Body of pancreas (tissue), 4 donors: Measurements from ENCODE around the gene BEST1. TPM values are rescaled to one million over a fixed set of nuclear protein-coding genes. Genes with fewer than 3 reads are reported as not detected.

Experiments used
- ATAC-seq: fragments of 150-250 bp; one replicate; pipeline ENCODE4 v1.9.1; 2016
- DNase-seq, 4 donors: peaks; one replicate each; pipeline ENCODE4 v3.0.0-alpha.2; 2019
- H3K27ac ChIP-seq, 4 donors: fragments of 200-600 bp; sonication (generic); 1 replicate in 3 of 4; 2 replicates in 1 of 4; pipeline versions ENCODE4 v1.5.1 to v1.6.1; 2016 to 2019; ENCODE audit warnings: mild to moderate bottlenecking in 1 of 4, mixed read lengths in 1 of 4, moderate library complexity in 1 of 4
- H3K27me3 ChIP-seq, 2 donors: fragments of 200-600 bp; sonication (generic); one replicate each; pipeline ENCODE4 v1.6.0; 2016; ENCODE audit warnings: mild to moderate bottlenecking in 1 of 2
- H3K36me3 ChIP-seq, 2 donors: fragments of 200-600 bp; sonication (generic); replicated peaks in 1 of 2; 2 replicates each; pipeline ENCODE4 v1.5.1; 2016; ENCODE audit warnings: low read depth in 2 of 2; ENCODE audit not compliant: insufficient read depth in 1 of 2
- H3K4me1 ChIP-seq: fragments of 200-600 bp; sonication (generic); one replicate; pipeline ENCODE4 v1.6.0; 2016
- H3K4me3 ChIP-seq, 2 donors: fragments of 200-600 bp; sonication (generic); 1 replicate in 1 of 2; 2 replicates in 1 of 2; pipeline ENCODE4 v1.5.1; 2016 to 2019
- H3K9me3 ChIP-seq, 3 donors: fragments of 200-600 bp; sonication (generic); 1 replicate in 2 of 3; 2 replicates in 1 of 3; pipeline ENCODE4 v1.5.1; 2016
- POLR2A ChIP-seq, 3 donors: fragments of 450-650 bp; IDR thresholded peaks; one replicate each; pipeline ENCODE4 v1.6.1; 2016; ENCODE audit warnings: antibody characterized with exemption in 3 of 3, mild to moderate bottlenecking in 2 of 3
- WGBS, 2 donors: methylation state at CpG; one replicate each; pipeline ENCODE4 v1.1.5; 2017; 5-methylcytosine and 5-hydroxymethylcytosine counted together
- intact Hi-C: fragments of 100-400 bp; cut with DNase I; formaldehyde crosslinking; loops from one replicate; pipeline ENCODE4 v1.15.1; 2023
- total RNA-seq, 2 donors: library from RNA; depleted of rRNA; stranded (reverse); fragments of >200 nt; gene quantifications; one replicate each; pipeline ENCODE4 v1.1.0, GENCODE V29; 2016
- TF ChIP-seq, protein P1 (sequence below), 7 experiments: fragments of 450-650 bp in 4 of 7; fragments of 200-600 bp in 3 of 7; sonication (generic) in 3 of 7; IDR thresholded peaks; one replicate each; pipeline ENCODE4 v1.5.1; 2016 to 2019; ENCODE audit warnings: antibody characterized with exemption in 7 of 7

Gene BEST1
- total RNA-seq, 2 donors from 2014 or later, result 1.6 to 2.6 TPM

DNA sequence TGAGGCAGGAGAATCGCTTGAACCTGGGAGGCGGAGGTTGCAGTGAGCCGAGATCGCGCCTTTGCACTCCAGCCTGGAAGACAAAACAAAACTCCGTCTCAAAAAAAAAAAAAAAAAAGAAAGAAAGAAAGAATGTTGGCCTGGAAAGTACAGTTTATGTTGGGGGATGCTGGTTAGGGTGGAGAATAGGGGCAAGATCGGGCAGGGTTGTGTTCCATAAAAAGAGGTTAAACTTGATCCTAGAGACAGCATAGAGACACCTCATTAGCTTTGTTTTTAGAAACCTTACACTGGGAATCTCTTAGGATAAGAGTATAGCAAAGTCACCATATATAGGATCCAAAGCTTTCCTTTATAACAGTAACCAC is 19.2 kb downstream of the BEST1 start:
- H3K27ac ChIP-seq, result peak overlapping the region in 3 of 4 donors; percentile 98 to 99 (median 99)
- no peak overlapping the region for H3K4me3 ChIP-seq
- 92 to 94% methylated on average over 7 of the region's 7 CpGs for WGBS, 2 donors
- DNase-seq (no peak), ATAC-seq (no peak)
- TF ChIP-seq POLR2A (IDR thresholded peaks at IDR 0.05), result no peak
- TF ChIP-seq, protein P1, sequence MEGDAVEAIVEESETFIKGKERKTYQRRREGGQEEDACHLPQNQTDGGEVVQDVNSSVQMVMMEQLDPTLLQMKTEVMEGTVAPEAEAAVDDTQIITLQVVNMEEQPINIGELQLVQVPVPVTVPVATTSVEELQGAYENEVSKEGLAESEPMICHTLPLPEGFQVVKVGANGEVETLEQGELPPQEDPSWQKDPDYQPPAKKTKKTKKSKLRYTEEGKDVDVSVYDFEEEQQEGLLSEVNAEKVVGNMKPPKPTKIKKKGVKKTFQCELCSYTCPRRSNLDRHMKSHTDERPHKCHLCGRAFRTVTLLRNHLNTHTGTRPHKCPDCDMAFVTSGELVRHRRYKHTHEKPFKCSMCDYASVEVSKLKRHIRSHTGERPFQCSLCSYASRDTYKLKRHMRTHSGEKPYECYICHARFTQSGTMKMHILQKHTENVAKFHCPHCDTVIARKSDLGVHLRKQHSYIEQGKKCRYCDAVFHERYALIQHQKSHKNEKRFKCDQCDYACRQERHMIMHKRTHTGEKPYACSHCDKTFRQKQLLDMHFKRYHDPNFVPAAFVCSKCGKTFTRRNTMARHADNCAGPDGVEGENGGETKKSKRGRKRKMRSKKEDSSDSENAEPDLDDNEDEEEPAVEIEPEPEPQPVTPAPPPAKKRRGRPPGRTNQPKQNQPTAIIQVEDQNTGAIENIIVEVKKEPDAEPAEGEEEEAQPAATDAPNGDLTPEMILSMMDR (IDR thresholded peaks at IDR 0.05), result no peak
- peaks cover 0 to 6% of the 10 kb centered on the region in 2 donors for H3K36me3 ChIP-seq
- H3K4me1 ChIP-seq, result peaks cover 75% of the 10 kb centered on the region
- no peaks in the 10 kb centered on the region for H3K9me3 ChIP-seq
- intact Hi-C loops, result no loop called here
- H3K27me3 ChIP-seq, result no peaks in the 10 kb centered on the region

DNA sequence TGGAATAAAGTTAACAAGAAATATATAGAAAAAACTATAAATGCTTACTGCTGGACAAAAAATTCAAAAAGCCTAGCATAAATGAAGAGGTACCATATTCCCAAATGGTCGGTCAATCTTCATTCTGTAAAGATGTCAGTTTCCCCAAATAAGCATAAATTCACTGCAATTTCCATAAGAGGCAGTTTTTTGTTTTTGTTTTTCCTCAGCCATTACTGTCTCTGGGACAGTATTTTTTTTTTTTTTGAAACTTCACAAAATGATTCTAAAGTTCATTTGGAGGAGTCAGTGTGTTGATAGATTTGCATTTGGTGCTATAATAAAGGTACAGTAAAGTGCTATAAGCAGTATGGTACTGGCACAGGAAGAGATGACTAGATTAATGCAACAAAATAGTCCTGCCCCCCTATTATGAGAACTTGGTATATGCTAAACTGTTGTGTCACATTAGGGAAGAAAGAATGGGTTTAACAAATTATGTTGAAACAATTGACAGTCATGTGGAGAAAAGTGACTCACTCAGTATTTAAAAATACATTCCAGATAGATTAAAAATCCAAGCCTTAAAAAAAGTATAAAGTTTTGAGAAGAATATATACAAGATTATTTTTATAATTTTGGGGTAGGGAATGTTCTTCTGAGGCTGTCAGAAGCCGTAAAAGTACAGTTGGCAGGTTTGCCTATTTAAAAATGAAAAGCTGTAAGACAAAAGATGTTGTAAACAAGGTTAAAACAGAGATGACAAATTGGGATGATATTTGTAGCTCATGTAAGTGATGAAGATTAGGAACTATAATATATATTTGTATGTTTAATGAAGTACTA is 19.9 kb downstream of the BEST1 start:
- H3K27me3 ChIP-seq, result no peaks in the 10 kb centered on the region
- peaks cover 0 to 1% of the 10 kb centered on the region in 2 donors for H3K36me3 ChIP-seq
- TF ChIP-seq, protein P1 (IDR thresholded peaks at IDR 0.05), result no peak
- no peak for TF ChIP-seq POLR2A (IDR thresholded peaks at IDR 0.05)
- H3K27ac ChIP-seq, result peak overlapping the region; percentile 96 to 99 (median 98)
- WGBS, 2 donors, result 85 to 86% methylated on average over 2 of the region's 2 CpGs
- no peaks in the 10 kb centered on the region for H3K9me3 ChIP-seq
- H3K4me1 ChIP-seq, result peaks cover 75% of the 10 kb centered on the region
- ATAC-seq (no peak), DNase-seq (no peak)
- H3K4me3 ChIP-seq, result no peak overlapping the region
- intact Hi-C loops, result no loop called here

DNA sequence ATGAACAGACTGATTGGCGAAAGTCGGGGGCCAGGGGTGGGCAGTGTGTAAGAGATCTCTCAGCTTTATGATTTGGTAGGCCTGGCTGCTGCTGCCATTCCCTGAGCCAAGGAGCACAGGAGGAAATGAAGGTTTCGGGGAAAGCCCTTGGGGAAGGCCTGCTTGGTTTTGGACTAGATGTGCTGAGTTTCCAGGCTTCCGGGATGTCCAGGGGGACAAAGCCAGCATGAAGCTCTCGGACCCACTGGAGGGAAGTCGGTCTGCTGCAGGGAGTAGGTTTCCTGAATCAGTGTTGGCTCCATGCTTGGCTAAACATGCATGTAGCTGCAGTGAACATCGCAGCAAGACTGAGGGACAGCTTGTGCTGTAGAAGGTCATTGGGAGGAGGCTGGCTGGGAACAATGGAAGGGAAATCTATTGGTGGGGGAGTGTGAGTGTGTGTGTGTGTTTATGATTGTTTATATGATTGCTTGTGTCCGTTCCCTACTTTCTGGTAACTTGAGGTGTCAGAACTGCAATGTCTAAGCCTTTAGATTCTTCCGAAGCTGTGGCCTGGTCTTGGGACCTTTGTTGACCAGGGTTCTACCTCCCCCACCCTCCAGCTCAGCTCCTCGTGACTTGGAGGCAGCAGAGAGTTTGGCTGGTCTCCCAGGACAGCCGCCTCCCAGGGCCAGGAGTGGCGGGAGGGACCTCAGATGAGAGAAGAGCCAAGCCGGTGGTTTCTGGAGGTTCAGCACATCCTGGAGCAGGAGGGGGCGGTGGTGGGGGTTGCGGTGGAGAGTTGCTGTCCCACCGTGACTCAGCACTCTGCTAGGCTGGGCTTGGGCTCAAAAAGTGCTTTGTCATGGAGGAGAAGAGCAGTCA is 21.3 kb downstream of the BEST1 start:
- Histone ChIP-seq H3K27ac (peak overlapping the region; percentile 96 to 99 (median 98)), H3K27me3 (no peaks in the 10 kb centered on the region), H3K36me3 (no peaks in the 10 kb centered on the region), H3K4me1 (peaks cover 82% of the 10 kb centered on the region), H3K9me3 (no peaks in the 10 kb centered on the region), H3K4me3 (no peak overlapping the region)
- DNase-seq (peak; percentile 98 to 99 (median 98)), ATAC-seq (peak; percentile 71)
- TF ChIP-seq, protein P1 (IDR thresholded peaks at IDR 0.05), result no peak
- peak; percentile 55 to 92 (median 90) for TF ChIP-seq POLR2A (IDR thresholded peaks at IDR 0.05)
- intact Hi-C loops, result no loop called here
- WGBS, 2 donors, result 11 to 13% methylated on average over 15 to 16 of the region's 16 CpGs

DNA sequence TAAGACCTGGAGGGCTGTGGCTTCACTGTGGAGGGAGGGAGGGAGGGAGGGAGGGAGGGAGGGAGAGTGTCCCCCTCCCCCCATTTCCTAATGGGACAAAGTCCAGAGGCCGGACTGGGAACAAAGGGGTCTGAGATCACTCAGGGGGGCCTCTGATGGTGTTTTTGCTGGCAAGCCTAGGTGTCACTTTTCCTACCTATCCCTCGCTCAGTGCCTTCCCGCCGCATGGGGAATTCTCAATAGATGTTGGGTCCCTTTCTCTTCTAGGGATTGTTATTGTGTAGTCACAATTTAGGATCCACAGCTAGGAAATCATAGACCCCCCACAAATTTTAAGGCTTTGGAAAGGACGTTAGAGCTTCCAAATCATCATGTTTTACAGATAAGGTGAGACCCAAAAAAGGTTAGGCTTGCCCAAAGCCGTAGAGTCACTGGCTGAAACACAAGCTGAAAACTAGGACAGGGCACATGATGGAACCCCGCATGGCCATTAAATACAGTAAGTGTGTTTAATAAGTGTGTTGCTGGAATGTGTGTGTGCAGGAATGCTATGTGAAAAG is 22.0 kb downstream of the BEST1 start:
- WGBS, 2 donors, result 33 to 42% methylated on average over 7 of the region's 7 CpGs
- Histone ChIP-seq H3K9me3 (no peaks in the 10 kb centered on the region), H3K4me1 (peaks cover 84% of the 10 kb centered on the region), H3K27ac (peak overlapping the region; percentile 96 to 99 (median 98)), H3K27me3 (no peaks in the 10 kb centered on the region), H3K36me3 (no peaks in the 10 kb centered on the region), H3K4me3 (no peak overlapping the region)
- DNase-seq (no peak), ATAC-seq (no peak)
- no peak for TF ChIP-seq POLR2A (IDR thresholded peaks at IDR 0.05)
- TF ChIP-seq, protein P1 (IDR thresholded peaks at IDR 0.05), result no peak
- intact Hi-C loops, result no loop called here
